GM21367 (cell line): Measurements from ENCODE around the gene ATP2A2.
A peak's percentile ranks its signal among the peaks of the same experiment; 100 is the strongest.
"Not testable (repeated sequence)": the region's sequence is repeated elsewhere in the genome, so short reads cannot be mapped to it uniquely, and the experiment has no call there.

Experiments used
- ATAC-seq: cut with Tn5 transposase; IDR thresholded peaks from one replicate; pipeline ENCODE4 v1.9.1; 2021; ENCODE audit not compliant: unreplicated experiment

Gene ATP2A2

GRCh38 chr12:110280779-110281548, at the start of gene ATP2A2:
Gene ATP2A2 (plus strand): TSS chr12:110281247. CDS start chr12:110281790, 543 bp downstream.
- ATAC-seq: peak; percentile 55

DNA sequence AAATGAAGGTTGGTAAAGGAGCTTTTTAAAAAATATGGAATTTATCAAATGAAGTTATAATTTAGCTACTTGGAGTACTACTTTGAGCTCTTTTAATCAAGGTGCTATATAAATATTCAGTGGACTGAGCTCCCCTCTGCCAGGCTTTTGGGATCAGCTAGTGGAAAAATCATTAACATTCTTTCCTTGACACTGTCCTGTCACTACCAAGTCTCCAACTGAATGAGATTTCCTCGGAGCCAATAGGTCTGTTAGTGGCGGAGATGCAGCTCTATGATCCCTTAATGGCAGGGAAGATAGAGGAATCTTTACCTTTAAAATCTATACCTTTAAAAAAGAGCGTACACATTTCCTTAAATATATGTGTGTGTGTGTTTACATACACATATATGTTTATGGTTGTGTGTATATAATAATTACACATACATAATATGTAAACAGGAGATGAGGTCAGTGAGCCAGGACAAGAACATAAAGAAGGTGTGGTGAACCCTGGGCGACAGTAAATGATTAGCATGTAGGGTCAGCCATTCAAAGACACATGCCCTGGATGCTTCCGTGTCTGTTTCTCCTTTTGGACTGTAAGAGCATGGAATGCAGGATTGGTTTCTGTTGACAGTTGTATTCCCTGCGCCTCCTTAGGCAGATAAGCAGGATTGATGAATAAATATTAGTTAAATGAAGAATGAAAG, 47.7 kb upstream of the ATP2A2 start:
- ATAC-seq: no peak

- no peak for ATAC-seq
Observed at GRCh38 chr12:110234331-110234751, 46.7 kb upstream of the ATP2A2 start.

GRCh38 chr12:110234755-110235154, 46.3 kb upstream of the ATP2A2 start:
- no peak for ATAC-seq

DNA sequence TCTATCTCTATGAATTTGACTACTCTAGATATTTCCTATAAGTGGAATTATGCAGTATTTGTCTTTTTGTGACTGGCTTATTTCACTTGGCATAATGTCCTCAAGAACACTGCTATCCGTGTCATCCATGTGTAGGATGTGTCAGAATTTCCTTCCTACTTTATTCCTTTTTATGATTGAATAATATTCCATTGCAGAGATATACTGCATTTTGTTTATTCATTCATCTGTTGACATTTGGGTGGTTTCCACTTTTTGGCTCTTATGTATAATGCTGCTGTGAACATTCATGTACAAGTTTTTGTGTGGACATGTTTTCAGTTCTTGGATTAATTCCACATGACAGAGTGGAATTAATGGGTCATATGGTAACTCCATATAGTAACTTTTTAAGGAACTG, 45.7 kb upstream of the ATP2A2 start:
- ATAC-seq: no peak

DNA sequence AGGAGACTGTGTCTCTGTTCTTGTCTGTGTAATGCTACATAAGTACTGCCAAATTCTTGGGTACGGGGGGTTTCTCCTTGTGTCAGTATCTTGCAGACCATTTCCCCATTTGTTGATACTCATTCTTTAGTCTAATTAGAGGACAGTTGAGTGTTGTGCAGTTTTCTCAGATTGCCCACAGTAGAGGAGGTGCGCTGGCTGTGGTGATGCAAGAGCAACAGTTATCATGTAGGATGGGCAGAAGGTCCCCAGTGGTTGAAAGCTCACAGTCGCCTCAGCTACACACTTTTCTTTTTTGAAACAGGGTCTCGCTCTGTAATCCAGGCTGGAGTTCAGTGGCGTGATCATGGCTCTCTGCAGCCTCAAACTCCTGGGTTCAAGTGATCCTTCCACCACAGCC, 37.8 kb upstream of the ATP2A2 start:
- no peak for ATAC-seq

GRCh38 chr12:110244372-110244771, 36.7 kb upstream of the ATP2A2 start:
- no peak for ATAC-seq

DNA sequence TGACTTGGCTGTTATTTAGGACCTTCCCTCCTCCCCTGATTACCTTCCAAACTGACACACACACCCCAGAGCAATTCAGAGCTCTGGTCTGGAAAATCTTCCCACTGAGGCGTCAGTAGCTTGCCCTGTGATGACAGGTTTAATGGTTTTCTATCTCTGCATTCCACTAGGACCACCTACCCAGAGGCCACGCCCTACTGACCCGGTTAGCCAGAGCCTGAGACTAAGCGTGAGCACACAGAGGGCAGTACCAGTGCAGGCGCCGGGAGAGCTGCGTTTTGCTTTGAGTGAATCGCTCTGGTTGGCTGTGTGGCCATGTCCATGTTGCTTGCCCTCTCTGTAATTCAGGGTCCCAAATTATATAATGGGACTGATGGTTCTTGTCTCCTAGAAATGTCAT, 36.2 kb upstream of the ATP2A2 start:
- no peak for ATAC-seq

- no peak for ATAC-seq
Observed at GRCh38 chr12:110245369-110245772, 35.7 kb upstream of the ATP2A2 start.

- ATAC-seq: no peak
Observed at GRCh38 chr12:110246636-110247339, 34.3 kb upstream of the ATP2A2 start.

GRCh38 chr12:110247340-110248095, 33.5 kb upstream of the ATP2A2 start:
- no peak for ATAC-seq

GRCh38 chr12:110248096-110248447, 33.0 kb upstream of the ATP2A2 start:
- ATAC-seq: no peak

- no peak for ATAC-seq
Observed at GRCh38 chr12:110249105-110249504, 31.9 kb upstream of the ATP2A2 start.

- ATAC-seq: no peak
Observed at GRCh38 chr12:110249716-110250225, 31.3 kb upstream of the ATP2A2 start.

GRCh38 chr12:110251381-110251780, 29.7 kb upstream of the ATP2A2 start:
- no peak for ATAC-seq

- no peak for ATAC-seq
Observed at GRCh38 chr12:110252716-110253115, 28.3 kb upstream of the ATP2A2 start.

- no peak for ATAC-seq
Observed at GRCh38 chr12:110253176-110253575, 27.9 kb upstream of the ATP2A2 start.

GRCh38 chr12:110254971-110255540, 26.0 kb upstream of the ATP2A2 start:
- no peak for ATAC-seq

- not testable (repeated sequence) for ATAC-seq
Observed at GRCh38 chr12:110255890-110256456, 25.1 kb upstream of the ATP2A2 start.

- ATAC-seq: no peak
Observed at GRCh38 chr12:110256780-110257431, 24.1 kb upstream of the ATP2A2 start.
